GM10266 (cell line): ENCODE data around the gene SLBP.

Experiments used
- DNase-seq: peaks from one replicate; pipeline ENCODE4 v3.0.0; 2012; ENCODE audit errors: extremely low spot score
- TF ChIP-seq, protein P1 (sequence below): IDR thresholded peaks from 2 replicates; pipeline ENCODE4 v1.5.1; 2012; ENCODE audit warnings: mild to moderate bottlenecking, low read depth; ENCODE audit not compliant: control insufficient read depth, insufficient read depth; ENCODE audit errors: missing control alignments

The SLBP gene

DNA sequence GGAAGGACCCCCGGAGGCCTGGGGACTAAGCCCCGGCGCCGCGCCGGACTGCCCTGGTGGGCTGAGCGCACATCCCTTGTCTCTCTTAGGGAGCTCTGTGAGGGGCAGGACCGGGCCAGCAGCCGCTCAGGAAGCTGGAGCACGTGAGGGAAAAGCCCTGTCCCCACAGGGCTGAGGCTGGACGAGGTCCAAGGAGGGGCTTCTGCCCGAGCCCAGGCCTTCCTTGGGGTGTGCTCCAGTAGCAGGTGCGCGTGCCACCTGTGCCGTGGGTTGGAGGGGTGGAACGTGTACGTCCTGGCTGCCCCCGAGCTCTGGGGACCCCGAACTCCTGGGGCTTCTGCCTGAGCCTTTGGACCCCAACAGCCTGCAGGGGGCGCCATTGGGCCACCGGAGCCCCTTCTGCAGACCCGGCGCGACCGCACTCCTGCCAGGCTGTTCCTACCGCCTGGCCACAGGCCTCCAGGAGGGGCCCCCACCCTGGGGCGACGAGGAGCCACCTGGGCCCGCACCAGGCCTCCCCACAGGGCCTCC lies 36.4 kb upstream of the SLBP start:
- peak; percentile 96 for DNase-seq

DNA sequence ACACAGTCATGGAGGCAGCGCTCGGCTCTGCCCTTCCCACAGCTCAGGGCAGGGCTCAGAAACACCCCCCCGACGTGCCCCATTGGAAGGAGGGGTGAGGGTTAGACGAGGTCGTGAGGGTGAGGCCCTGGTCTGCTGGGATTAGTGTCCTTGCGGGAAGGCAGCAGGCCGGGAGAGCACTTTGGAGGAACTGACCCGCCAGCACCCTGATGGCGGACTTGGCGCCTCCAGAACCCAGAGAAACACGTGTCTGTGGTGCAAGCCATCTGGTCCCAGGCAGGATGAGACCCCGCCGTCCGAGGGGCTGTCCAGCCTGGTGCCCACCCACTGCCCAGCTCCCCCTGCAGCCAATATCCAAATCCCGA lies 35.5 kb upstream of the SLBP start:
- TF ChIP-seq, protein P1, sequence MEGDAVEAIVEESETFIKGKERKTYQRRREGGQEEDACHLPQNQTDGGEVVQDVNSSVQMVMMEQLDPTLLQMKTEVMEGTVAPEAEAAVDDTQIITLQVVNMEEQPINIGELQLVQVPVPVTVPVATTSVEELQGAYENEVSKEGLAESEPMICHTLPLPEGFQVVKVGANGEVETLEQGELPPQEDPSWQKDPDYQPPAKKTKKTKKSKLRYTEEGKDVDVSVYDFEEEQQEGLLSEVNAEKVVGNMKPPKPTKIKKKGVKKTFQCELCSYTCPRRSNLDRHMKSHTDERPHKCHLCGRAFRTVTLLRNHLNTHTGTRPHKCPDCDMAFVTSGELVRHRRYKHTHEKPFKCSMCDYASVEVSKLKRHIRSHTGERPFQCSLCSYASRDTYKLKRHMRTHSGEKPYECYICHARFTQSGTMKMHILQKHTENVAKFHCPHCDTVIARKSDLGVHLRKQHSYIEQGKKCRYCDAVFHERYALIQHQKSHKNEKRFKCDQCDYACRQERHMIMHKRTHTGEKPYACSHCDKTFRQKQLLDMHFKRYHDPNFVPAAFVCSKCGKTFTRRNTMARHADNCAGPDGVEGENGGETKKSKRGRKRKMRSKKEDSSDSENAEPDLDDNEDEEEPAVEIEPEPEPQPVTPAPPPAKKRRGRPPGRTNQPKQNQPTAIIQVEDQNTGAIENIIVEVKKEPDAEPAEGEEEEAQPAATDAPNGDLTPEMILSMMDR, result no peak
- DNase-seq, result no peak

More for the DNA sequence above, 36.4 kb upstream of the SLBP start:
- TF ChIP-seq, protein P1, result peak; percentile 85

DNA sequence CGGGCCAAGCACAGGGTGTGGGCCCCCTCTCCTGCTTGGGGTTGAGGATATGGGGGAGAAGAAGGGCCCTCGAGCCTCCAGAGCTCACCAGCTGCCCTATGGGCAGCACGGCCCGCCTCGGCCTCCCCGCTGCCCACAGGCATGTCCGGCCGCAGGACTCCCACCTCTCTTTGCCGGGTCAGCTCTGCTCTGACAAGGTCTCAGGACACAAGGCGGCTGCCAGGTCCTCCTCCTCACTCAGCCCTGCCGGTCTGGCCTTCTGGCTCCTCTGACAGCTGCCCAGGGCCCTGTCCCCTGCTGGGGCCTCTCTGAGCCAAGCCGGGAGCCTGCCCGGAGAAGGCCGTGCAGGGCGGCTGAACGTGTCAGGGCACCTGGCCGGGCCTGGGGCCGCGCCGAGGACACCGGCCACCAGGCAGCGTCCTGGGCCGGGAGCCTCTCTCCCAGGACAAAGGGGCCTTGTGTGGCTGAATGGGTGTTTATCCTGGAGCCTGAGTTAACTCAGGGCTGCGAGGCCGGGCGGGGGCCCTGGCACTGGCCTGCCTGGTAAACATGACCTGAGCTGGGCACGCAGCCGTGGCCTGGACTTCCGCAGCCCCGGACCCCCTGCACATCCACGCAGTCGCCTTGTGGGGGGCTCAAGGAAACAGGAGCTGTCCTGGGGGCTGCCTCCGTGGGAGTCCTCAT lies 34.9 kb upstream of the SLBP start:
- no peak for DNase-seq
- TF ChIP-seq, protein P1, result no peak

DNA sequence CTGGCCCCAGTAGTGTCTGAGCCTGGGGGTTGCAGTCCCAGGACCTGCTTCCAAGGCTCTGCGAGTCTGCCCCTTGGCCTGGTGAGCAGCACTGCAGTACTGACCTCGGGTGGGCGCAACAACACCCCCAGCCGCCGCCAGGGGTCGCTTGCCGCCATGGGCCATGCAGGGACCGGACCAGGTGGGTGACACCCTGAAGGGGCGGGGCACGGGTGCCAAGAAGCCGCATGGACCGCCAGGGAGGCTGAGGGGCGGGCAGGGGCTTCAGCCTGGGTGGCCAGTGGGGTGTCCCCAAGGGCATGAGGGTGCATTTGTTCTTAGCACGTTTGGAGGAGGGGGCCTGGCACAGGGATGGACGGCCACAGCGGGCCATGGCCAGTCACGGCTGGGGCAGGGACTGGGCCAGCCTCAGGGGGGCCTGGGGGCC lies 34.2 kb upstream of the SLBP start:
- TF ChIP-seq, protein P1, result peak; percentile 87
- peak; percentile 89 for DNase-seq

DNA sequence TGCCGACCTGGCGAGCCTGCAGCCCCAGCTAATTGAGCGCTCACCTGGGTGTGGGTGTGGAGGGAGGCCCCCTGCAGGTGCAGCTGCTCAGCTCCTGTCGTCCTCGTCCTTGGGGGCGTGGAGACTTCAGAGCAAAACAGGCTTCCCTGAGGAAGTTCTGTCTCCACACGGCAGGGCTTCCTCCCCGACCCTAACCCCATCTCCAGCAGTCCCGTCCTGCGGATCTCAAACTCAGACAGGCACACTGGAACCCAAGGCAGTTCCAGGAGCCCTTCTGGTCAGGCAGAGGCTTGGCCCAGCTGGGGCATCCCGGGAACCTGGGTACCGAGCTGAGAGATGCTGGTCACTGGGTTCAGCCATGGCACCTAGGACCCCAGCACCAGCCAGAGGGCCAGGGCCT lies 33.6 kb upstream of the SLBP start:
- DNase-seq, result no peak
- TF ChIP-seq, protein P1, result no peak

DNA sequence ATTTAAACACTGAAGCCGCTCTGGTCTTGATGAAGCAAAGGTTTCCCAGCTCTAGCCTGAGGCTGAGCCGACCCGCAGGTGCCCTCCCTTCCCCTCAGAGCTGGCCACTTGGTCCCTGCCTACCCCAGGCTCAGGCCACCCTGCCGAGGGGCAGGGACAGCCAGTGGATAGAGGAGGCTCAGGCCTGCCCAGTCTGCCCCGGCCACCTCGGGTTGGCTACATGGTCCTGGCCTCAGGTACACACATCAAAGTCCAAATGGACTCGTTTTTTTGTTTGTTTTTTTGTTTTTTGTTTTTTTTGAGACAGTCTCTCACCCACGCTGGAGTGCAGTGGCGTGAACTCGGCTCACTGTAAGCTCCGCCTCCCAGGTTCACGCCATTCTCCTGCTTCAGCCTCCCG lies 33.0 kb upstream of the SLBP start:
- TF ChIP-seq, protein P1, result no peak
- no peak for DNase-seq

DNA sequence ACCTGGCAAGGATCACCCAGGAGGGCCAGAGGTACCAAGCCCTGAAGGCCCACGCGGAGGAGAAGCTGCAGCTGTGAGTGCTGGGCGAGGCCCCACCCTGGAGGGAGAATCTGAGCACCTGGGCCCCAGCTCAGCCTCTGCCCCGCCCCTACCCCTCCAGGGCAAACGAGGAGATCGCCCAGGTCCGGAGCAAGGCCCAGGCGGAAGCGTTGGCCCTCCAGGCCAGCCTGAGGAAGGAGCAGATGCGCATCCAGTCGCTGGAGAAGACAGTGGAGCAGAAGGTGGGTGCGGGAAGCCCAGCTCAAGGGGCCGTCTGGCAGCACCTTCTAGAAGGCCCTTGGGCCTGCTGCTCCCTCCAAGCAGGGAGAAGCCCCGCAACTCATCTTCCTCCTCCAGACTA lies 32.4 kb upstream of the SLBP start:
- no peak for DNase-seq

More for the DNA sequence above, 32.4 kb upstream of the SLBP start:
- TF ChIP-seq, protein P1, result no peak
